ENCODE results near the gene CAMK1D.

GRCh38 chr10:12661671-12662070, 312.3 kb downstream of the CAMK1D start:
- TF ChIP-seq CTCF (IDR thresholded peaks at IDR 0.05) = no peak
- no peak for TF ChIP-seq POLR2A (IDR thresholded peaks at IDR 0.05)

Measured in right lobe of liver (tissue), 4 donors.